ENCODE data around the gene ARHGEF28.

DNA sequence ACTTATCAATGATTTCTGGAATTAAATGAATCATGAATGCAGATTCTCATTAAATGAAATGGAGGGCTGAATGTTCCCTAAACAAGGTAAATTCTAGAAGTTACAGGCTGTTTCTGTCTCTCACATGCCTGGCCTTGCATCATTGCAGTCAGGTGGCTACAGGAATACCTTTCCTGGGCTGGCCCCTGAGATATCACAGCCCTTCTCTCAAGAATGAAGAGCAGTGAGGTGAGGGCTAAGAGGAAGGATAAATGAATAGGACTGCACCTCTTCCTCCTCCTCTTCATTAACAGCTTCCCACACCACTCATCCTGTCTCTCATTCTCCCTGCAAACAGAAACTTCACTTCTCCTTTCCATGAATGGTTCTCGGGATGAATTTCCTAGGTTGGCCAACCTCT lies 22.5 kb downstream of the ARHGEF28 start:
- TF ChIP-seq, protein P1, sequence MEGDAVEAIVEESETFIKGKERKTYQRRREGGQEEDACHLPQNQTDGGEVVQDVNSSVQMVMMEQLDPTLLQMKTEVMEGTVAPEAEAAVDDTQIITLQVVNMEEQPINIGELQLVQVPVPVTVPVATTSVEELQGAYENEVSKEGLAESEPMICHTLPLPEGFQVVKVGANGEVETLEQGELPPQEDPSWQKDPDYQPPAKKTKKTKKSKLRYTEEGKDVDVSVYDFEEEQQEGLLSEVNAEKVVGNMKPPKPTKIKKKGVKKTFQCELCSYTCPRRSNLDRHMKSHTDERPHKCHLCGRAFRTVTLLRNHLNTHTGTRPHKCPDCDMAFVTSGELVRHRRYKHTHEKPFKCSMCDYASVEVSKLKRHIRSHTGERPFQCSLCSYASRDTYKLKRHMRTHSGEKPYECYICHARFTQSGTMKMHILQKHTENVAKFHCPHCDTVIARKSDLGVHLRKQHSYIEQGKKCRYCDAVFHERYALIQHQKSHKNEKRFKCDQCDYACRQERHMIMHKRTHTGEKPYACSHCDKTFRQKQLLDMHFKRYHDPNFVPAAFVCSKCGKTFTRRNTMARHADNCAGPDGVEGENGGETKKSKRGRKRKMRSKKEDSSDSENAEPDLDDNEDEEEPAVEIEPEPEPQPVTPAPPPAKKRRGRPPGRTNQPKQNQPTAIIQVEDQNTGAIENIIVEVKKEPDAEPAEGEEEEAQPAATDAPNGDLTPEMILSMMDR (IDR thresholded peaks at IDR 0.05) = no peak
- TF ChIP-seq EZH2phosphoT487 (IDR thresholded peaks at IDR 0.05) = no peak
